Mesodermal cell (in vitro differentiated cells): Measurements from ENCODE around the gene MATCAP1.
A peak's percentile ranks its signal among the peaks of the same experiment; 100 is the strongest.

Experiments used
- H3K27ac ChIP-seq: 2 replicates; pipeline ENCODE4 v1.7.0; 2013; ENCODE audit warnings: mild to moderate bottlenecking, low read depth, low read length, moderate library complexity; ENCODE audit not compliant: severe bottlenecking
- H3K36me3 ChIP-seq: 2 replicates; pipeline ENCODE4 v1.7.1; 2013; ENCODE audit warnings: mild to moderate bottlenecking, low read length, moderate library complexity; ENCODE audit not compliant: control insufficient read depth, insufficient read depth
- H3K4me1 ChIP-seq: one replicate; pipeline ENCODE4 v1.7.1; 2013; ENCODE audit warnings: mild to moderate bottlenecking, low read length; ENCODE audit not compliant: insufficient read depth, control insufficient read depth, poor library complexity, severe bottlenecking
- H3K4me3 ChIP-seq: 2 replicates; pipeline ENCODE4 v1.7.0; 2013; ENCODE audit warnings: low read length, control low read depth, mild to moderate bottlenecking; ENCODE audit not compliant: insufficient read depth, poor library complexity, severe bottlenecking; ENCODE audit errors: extremely low read depth
- H3K9me3 ChIP-seq: 2 replicates; pipeline ENCODE4 v1.7.1; 2013; ENCODE audit warnings: mild to moderate bottlenecking, low read length, moderate library complexity; ENCODE audit not compliant: control insufficient read depth
- WGBS, 2 experiments: methylation state at CpG; one replicate each; pipeline ENCODE4 v1.1.5; 2013; ENCODE audit warnings: missing lambda C conversion rate in 2 of 2; ENCODE audit not compliant: insufficient coverage in 2 of 2; 5-methylcytosine and 5-hydroxymethylcytosine counted together

Gene MATCAP1

GRCh38 chr16:67188798-67189197 lies 5.0 kb upstream of the MATCAP1 start:
- Histone ChIP-seq H3K4me3 (no peak overlapping the region), H3K4me1 (peaks cover 41% of the 10 kb centered on the region), H3K36me3 (peaks cover 9% of the 10 kb centered on the region), H3K27ac (no peak overlapping the region), H3K9me3 (no peaks in the 10 kb centered on the region)
- WGBS, 2 experiments = 95 to 96% methylated on average over 12 to 14 of the region's 15 CpGs

GRCh38 chr16:67188323-67188722 lies 4.6 kb upstream of the MATCAP1 start:
- H3K9me3 ChIP-seq = no peaks in the 10 kb centered on the region
- 77 to 92% methylated on average over 3 to 4 of the region's 4 CpGs for WGBS, 2 experiments
- H3K27ac ChIP-seq = no peak overlapping the region
- H3K4me3 ChIP-seq = no peak overlapping the region
- peaks cover 37% of the 10 kb centered on the region for H3K4me1 ChIP-seq
- H3K36me3 ChIP-seq = peaks cover 5% of the 10 kb centered on the region

DNA sequence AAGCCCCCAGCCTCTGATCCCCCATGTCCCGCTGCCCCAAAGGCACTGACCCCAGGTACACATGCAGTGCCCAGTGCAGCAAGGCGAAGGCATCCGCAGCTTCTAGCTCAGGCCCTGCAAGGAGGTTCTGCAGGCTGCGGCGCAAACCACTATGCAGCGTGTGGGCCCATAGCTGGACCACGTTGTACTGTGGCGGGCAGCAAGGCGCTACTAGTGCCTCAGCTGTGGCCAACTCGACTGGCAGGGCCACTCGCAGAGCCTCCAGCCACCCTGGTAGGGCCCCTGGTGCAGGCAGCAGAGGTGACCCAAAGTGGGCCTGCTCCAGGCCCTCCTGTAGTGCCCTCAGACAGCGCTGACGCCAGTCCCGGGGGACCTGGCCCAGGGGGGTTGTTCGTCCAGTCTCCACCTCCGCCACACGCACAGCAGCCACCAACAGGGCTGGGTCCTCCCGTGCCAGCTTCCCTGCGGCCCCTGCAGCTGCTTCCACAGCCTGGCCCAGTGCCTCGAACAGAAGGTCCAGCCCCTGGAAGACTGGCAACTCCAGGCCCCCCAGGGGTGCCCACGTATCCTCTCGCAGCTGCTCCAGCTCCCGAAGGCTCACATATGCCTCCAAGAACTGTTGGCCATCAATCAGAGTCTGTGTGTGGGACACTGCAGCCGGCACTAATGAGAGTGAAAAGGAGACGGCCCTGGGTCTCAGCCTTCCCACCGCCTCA lies 3.6 kb upstream of the MATCAP1 start:
- 92 to 94% methylated on average over 23 to 26 of the region's 26 CpGs for WGBS, 2 experiments
- H3K4me1 ChIP-seq = peaks cover 37% of the 10 kb centered on the region
- no peak overlapping the region for H3K27ac ChIP-seq
- no peaks in the 10 kb centered on the region for H3K36me3 ChIP-seq
- H3K9me3 ChIP-seq = no peaks in the 10 kb centered on the region
- no peak overlapping the region for H3K4me3 ChIP-seq

DNA sequence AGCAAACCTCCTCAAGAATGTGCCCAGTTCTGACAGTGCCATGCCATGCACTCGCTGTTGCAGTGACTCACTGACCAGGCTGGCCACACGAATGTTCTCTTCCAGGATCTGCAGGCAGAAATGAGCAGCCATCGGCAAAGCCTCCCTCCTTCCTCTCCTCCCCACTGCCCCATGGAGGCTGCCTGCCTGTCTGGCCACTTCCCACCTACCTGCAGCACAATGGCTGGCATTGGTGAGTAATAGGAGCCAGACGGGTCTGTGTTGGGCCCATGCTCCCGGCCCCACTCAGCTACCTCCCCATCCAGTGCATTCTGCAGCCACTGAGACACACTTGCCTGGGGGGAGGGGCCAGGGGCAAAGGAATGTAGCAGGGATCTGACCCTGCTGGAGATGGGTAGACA lies 2.8 kb upstream of the MATCAP1 start:
- Histone ChIP-seq H3K27ac (no peak overlapping the region), H3K9me3 (no peaks in the 10 kb centered on the region), H3K4me3 (no peak overlapping the region), H3K36me3 (no peaks in the 10 kb centered on the region), H3K4me1 (peaks cover 36% of the 10 kb centered on the region)
- WGBS, 2 experiments = 32 to 57% methylated on average over 2 of the region's 5 CpGs

GRCh38 chr16:67185651-67186134 lies 1.9 kb upstream of the MATCAP1 start:
- H3K4me1 ChIP-seq = peaks cover 30% of the 10 kb centered on the region
- H3K4me3 ChIP-seq = no peak overlapping the region
- peaks cover 4% of the 10 kb centered on the region for H3K36me3 ChIP-seq
- no peak overlapping the region for H3K27ac ChIP-seq
- H3K9me3 ChIP-seq = no peaks in the 10 kb centered on the region
- 19 to 20% methylated on average over 9 to 10 of the region's 12 CpGs for WGBS, 2 experiments

DNA sequence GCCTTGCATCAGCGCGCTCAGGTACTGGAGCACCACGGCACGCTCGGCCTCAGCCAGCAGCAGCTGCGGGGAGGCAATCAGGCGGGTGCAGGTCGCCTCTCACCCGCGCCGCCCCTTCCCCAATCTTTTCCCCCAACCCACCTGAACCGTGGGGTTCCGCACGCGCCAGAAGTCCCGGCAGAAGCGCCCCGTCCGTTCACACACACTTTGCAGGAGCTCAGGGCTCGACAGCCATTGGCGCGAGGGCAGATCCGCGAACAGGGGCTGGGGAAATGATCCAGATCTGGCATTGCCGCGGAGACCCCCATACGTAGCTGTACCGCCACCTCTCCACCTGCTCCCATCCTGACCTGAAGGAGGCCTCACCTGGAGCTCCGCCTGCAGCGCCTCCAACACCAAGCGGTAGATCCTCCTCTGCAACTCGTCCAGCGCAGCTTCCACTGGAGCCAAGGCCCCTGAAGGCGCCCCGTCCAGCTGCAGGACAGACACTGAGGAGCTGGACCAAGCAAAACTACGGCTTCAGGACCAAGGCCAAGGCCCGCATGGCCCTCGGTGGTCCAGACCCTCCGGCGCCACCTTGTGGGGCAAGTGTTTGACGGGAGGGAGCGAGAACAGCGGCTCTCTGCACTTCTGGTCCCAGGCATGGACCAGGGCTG lies 1.4 kb upstream of the MATCAP1 start:
- Histone ChIP-seq H3K27ac (no peak overlapping the region), H3K9me3 (no peaks in the 10 kb centered on the region), H3K36me3 (peaks cover 10% of the 10 kb centered on the region), H3K4me3 (peak overlapping the region; percentile 61), H3K4me1 (peaks cover 25% of the 10 kb centered on the region)
- 22 to 24% methylated on average over 43 of the region's 43 CpGs for WGBS, 2 experiments

DNA sequence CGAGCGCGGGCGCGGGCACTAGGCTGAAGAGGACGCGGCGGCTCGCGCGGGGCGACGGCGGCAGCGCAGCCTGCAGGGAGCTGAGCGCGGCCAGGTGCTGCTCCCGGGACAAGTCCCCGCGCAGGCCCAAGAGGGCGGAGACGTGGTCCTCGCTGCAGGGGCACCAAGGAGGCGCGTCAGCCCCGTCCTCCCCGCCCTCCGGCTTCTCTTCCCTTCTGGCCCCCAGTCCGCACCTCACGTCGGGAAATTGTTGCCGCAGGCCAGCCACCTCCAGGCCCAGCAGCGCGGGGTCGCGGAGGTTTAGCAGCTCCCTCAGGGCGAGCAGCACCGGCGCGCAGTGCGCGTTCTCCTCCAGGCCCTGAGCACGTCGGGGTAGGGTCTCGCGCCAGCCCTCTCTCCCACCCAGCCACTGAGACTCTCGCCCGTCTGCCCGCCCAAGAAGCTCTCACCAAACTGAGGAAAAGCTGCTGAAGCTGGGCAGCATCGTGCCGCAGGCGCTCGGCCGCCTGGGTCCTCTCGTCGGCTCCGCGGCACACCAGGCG lies 761 bp upstream of the MATCAP1 start:
- 14 to 15% methylated on average over 51 to 59 of the region's 59 CpGs for WGBS, 2 experiments
- H3K9me3 ChIP-seq = no peaks in the 10 kb centered on the region
- H3K4me1 ChIP-seq = peaks cover 25% of the 10 kb centered on the region
- peak overlapping the region; percentile 61 for H3K4me3 ChIP-seq
- no peak overlapping the region for H3K27ac ChIP-seq
- peaks cover 16% of the 10 kb centered on the region for H3K36me3 ChIP-seq

DNA sequence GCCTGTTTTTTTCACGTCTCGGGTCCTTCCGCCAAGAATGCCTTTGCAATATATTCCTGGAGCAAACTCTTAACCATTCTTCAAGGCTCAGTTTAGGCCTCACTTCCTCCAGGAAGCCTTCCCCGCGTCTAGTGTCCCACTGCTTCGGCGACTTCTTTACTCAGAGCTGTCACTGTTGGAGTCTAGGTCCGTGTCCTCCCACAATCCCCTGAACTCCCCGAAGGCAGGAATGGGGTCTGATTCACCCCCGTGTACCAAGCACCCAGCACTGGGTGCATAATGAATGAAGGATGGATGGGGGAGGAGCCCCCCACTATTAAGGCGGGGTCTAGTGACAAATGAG lies 508 bp downstream of the MATCAP1 start:
- 11 to 18% methylated on average over 8 to 9 of the region's 11 CpGs for WGBS, 2 experiments
- Histone ChIP-seq H3K4me1 (peaks cover 25% of the 10 kb centered on the region), H3K4me3 (peak overlapping the region; percentile 61), H3K9me3 (no peaks in the 10 kb centered on the region), H3K27ac (peak overlapping the region; percentile 98), H3K36me3 (peaks cover 19% of the 10 kb centered on the region)

GRCh38 chr16:67182288-67182687 lies 1.5 kb downstream of the MATCAP1 start:
- Histone ChIP-seq H3K36me3 (peaks cover 19% of the 10 kb centered on the region), H3K27ac (no peak overlapping the region), H3K4me3 (peak overlapping the region; percentile 61), H3K9me3 (no peaks in the 10 kb centered on the region), H3K4me1 (peaks cover 21% of the 10 kb centered on the region)
- WGBS, 2 experiments = 86 to 93% methylated on average over 2 of the region's 2 CpGs

DNA sequence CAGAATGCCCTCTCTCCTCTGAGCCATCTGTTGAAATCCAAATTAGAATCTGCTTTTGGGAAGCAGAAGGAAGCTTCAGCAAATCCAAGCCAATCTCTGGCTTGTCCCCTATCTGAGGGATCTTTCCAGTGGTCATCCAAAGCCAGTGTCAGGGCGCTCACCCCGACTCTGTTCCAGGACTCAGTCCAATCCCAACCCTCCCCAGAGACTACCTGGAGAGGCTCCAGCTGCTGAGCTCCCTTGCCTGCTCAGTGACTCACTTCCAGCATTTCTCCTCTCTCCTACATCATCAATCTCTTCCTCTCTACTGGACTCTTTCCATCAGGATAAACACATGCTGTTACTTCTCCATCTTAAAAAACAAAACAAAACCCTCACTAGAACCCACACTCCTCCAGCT lies 2.4 kb downstream of the MATCAP1 start:
- peaks cover 20% of the 10 kb centered on the region for H3K36me3 ChIP-seq
- no peak overlapping the region for H3K27ac ChIP-seq
- WGBS, 2 experiments = 89 to 94% methylated on average over 2 of the region's 2 CpGs
- H3K4me1 ChIP-seq = peaks cover 12% of the 10 kb centered on the region
- H3K4me3 ChIP-seq = no peak overlapping the region
- H3K9me3 ChIP-seq = no peaks in the 10 kb centered on the region

- no peaks in the 10 kb centered on the region for H3K9me3 ChIP-seq
- H3K27ac ChIP-seq = no peak overlapping the region
- no peak overlapping the region for H3K4me3 ChIP-seq
- H3K36me3 ChIP-seq = peaks cover 28% of the 10 kb centered on the region
- WGBS, 2 experiments = 93 to 97% methylated on average over 15 of the region's 16 CpGs
- peaks cover 3% of the 10 kb centered on the region for H3K4me1 ChIP-seq
Observed at GRCh38 chr16:67180166-67180565, 3.6 kb downstream of the MATCAP1 start.
